HFF-Myc (cell line): ENCODE results near the gene NUBP2.
"Not testable (repeated sequence)": the region's sequence is repeated elsewhere in the genome, so short reads cannot be mapped to it uniquely, and the experiment has no call there.

ENCODE experiments used
- DNase-seq: peaks from one replicate; pipeline ENCODE4 v3.0.0-alpha.2; 2011; ENCODE audit warnings: low read depth; ENCODE audit errors: extremely low read depth
- H3K4me3 ChIP-seq: replicated peaks from 2 replicates; pipeline ENCODE4 v1.5.1; 2011; ENCODE audit warnings: low read depth, mild to moderate bottlenecking, control low read depth, low read length
- CTCF ChIP-seq: IDR thresholded peaks from 2 replicates; pipeline ENCODE4 v1.5.1; 2012; ENCODE audit warnings: mild to moderate bottlenecking, low read depth, low read length, control low read depth; ENCODE audit errors: missing control alignments

NUBP2 gene

GRCh38 chr16:1794221-1794871 lies 11.6 kb downstream of the NUBP2 start:
- no peak for TF ChIP-seq CTCF
- no peak for DNase-seq
- H3K4me3 ChIP-seq: no peak overlapping the region

- TF ChIP-seq CTCF: no peak
- no peak for DNase-seq
- no peak overlapping the region for H3K4me3 ChIP-seq
These were observed 12.3 kb downstream of the NUBP2 start for GRCh38 chr16:1794908-1795666.

- not testable (repeated sequence) for DNase-seq, H3K4me3 ChIP-seq
These were observed 16.5 kb downstream of the NUBP2 start for GRCh38 chr16:1799263-1799662.

GRCh38 chr16:1800701-1801100 lies 17.9 kb downstream of the NUBP2 start:
- no peak overlapping the region for H3K4me3 ChIP-seq
- DNase-seq: no peak
- no peak for TF ChIP-seq CTCF

GRCh38 chr16:1807626-1808025 lies 24.9 kb downstream of the NUBP2 start:
- H3K4me3 ChIP-seq: no peak overlapping the region
- TF ChIP-seq CTCF: no peak
- no peak for DNase-seq

GRCh38 chr16:1808691-1809090 lies 25.9 kb downstream of the NUBP2 start:
- no peak overlapping the region for H3K4me3 ChIP-seq
- TF ChIP-seq CTCF: no peak
- DNase-seq: no peak

GRCh38 chr16:1809281-1809801 lies 26.6 kb downstream of the NUBP2 start:
- no peak overlapping the region for H3K4me3 ChIP-seq
- DNase-seq: no peak
- no peak for TF ChIP-seq CTCF
